GM12878 (cell line): ENCODE data around the gene FUT8. TPM values are rescaled to one million over a fixed set of nuclear protein-coding genes. Genes with fewer than 3 reads are reported as not detected.

ENCODE experiments used
- ATAC-seq: fragments of 200-7000 bp; cut with Tn5 transposase; 3 replicates; pipeline ENCODE4 v1.9.1; 2020; ENCODE audit warnings: mild to moderate bottlenecking, moderate library complexity
- BruUV-seq: library from RNA; stranded (reverse); fragments of 400-500 nt; replicated peaks from 2 replicates; lab custom pipeline; 2021; lab: Mats Ljungman, UMichigan
- CTCF ChIA-PET: fragments of 300-600 bp; sonication (Branson Sonifier 250); formaldehyde crosslinking; extraction: SDS; loops from one replicate; lab custom pipeline; 2021; ENCODE audit warnings: inconsistent platforms; lab: Yijun Ruan, JAX
- POLR2A ChIA-PET: fragments of 350-600 bp; formaldehyde crosslinking; extraction: SDS; loops from one replicate; lab custom pipeline; 2021; ENCODE audit warnings: inconsistent platforms; lab: Charles Lee
- RAD21 ChIA-PET: fragments of 300-600 bp; sonication (Branson Sonifier 250); formaldehyde crosslinking; loops from one replicate; lab custom pipeline; 2023; ENCODE audit warnings: antibody characterized with exemption; ENCODE audit not compliant: unreplicated experiment; lab: Charles Lee
- SMC1A ChIA-PET: fragments of 300-600 bp; sonication (Branson Sonifier 250); formaldehyde crosslinking; loops from one replicate; lab custom pipeline; 2023; ENCODE audit not compliant: unreplicated experiment, uncharacterized antibody; lab: Charles Lee
- DNase-seq: peaks from one replicate; pipeline ENCODE4 v3.0.0-alpha.2; 2011; ENCODE audit warnings: low read depth, low spot score
- FAIRE-seq: peaks from 3 replicates; lab custom pipeline; 2011; peaks lifted over from hg19 to GRCh38; lab: Jason Lieb, UNC
- H2AFZ ChIP-seq: 2 replicates; pipeline ENCODE4 v1.6.0; 2011; ENCODE audit warnings: low read depth, low read length, control low read depth; ENCODE audit not compliant: control insufficient read depth
- H3K27ac ChIP-seq: 2 replicates; pipeline ENCODE4 v1.5.1; 2011; ENCODE audit warnings: control low read depth; ENCODE audit not compliant: control insufficient read depth, insufficient read depth
- H3K27me3 ChIP-seq, 2 experiments: replicated peaks in 1 of 2; 2 replicates each; pipeline versions ENCODE4 v1.6.0 to v1.6.1; 2011; ENCODE audit warnings: low read length in 1 of 2; ENCODE audit not compliant: control insufficient read depth in 2 of 2, insufficient read depth in 2 of 2
- H3K36me3 ChIP-seq, 2 experiments: 2 replicates each; pipeline ENCODE4 v1.5.1; 2011; ENCODE audit warnings: low read length in 1 of 2; ENCODE audit not compliant: control insufficient read depth in 2 of 2, insufficient read depth in 2 of 2
- H3K4me1 ChIP-seq: 2 replicates; pipeline ENCODE4 v1.6.1; 2011; ENCODE audit warnings: mild to moderate bottlenecking, low read length, moderate library complexity, mixed read lengths; ENCODE audit not compliant: control insufficient read depth, insufficient read depth
- H3K4me2 ChIP-seq: 2 replicates; pipeline ENCODE4 v1.6.0; 2011; ENCODE audit warnings: control low read depth; ENCODE audit not compliant: control insufficient read depth, insufficient read depth
- H3K4me3 ChIP-seq: fragments of 200-600 bp; sonication (generic); 2 replicates; pipeline ENCODE4 v1.5.1; 2016
- H3K79me2 ChIP-seq: 2 replicates; pipeline ENCODE4 v1.6.0; 2011; ENCODE audit warnings: low read length; ENCODE audit not compliant: control insufficient read depth, insufficient read depth
- H3K9ac ChIP-seq: 2 replicates; pipeline ENCODE4 v1.8.0; 2011; ENCODE audit warnings: low read length, control low read depth, mixed read lengths; ENCODE audit not compliant: control insufficient read depth, insufficient read depth
- H3K9me3 ChIP-seq: replicated peaks from 3 replicates; pipeline ENCODE4 v1.5.1; 2011; ENCODE audit warnings: mild to moderate bottlenecking, low read length; ENCODE audit not compliant: control insufficient read depth, insufficient read depth
- H4K20me1 ChIP-seq: 2 replicates; pipeline ENCODE4 v1.6.0; 2011; ENCODE audit not compliant: control insufficient read depth, insufficient read depth
- ATF2 ChIP-seq: IDR thresholded peaks from 2 replicates; pipeline ENCODE4 v1.6.1; 2012; ENCODE audit warnings: low read length, inconsistent platforms
- BCLAF1 ChIP-seq: fragments of 450-650 bp; IDR thresholded peaks from 2 replicates; pipeline ENCODE4 v1.6.1; 2017; ENCODE audit warnings: antibody characterized with exemption, mild to moderate bottlenecking, moderate library complexity
- CBX3 ChIP-seq: fragments of 200-600 bp; sonication (generic); IDR thresholded peaks from 2 replicates; pipeline ENCODE4 v1.6.1; 2016; ENCODE audit warnings: low read depth, borderline replicate concordance
- CBX5 ChIP-seq: sonication (generic); IDR thresholded peaks from 2 replicates; pipeline ENCODE4 v1.6.1; 2016; ENCODE audit warnings: low read depth, moderate library complexity, mild to moderate bottlenecking, inconsistent platforms
- CHD4 ChIP-seq: fragments of 200-600 bp; sonication (generic); IDR thresholded peaks from 2 replicates; pipeline ENCODE4 v1.6.1; 2016; ENCODE audit warnings: mild to moderate bottlenecking
- MEF2B ChIP-seq: fragments of 450-650 bp; IDR thresholded peaks from 2 replicates; pipeline ENCODE4 v1.6.1; 2018; ENCODE audit warnings: mild to moderate bottlenecking, moderate library complexity; ENCODE audit not compliant: partially characterized antibody, poor library complexity, severe bottlenecking
- MTA2 ChIP-seq: fragments of 450-650 bp; IDR thresholded peaks from 2 replicates; pipeline ENCODE4 v1.6.1; 2016; ENCODE audit warnings: low read depth, mild to moderate bottlenecking, moderate library complexity
- MXI1 ChIP-seq: fragments of 150-350 bp; IDR thresholded peaks from 2 replicates; pipeline ENCODE4 v1.6.1; 2011; ENCODE audit warnings: low read depth, mild to moderate bottlenecking, inconsistent platforms, low read length, improper control_type of control experiment
- RBBP5 ChIP-seq: fragments of 200-600 bp; sonication (generic); conservative IDR thresholded peaks from 2 replicates; pipeline ENCODE4 v1.6.1; 2016
- RELA ChIP-seq: fragments of 450-650 bp; IDR thresholded peaks from 2 replicates; pipeline ENCODE4 v1.8.0; 2014; ENCODE audit warnings: borderline replicate concordance; ENCODE audit not compliant: partially characterized antibody
- RUNX3 ChIP-seq: IDR thresholded peaks from 2 replicates; pipeline ENCODE4 v1.6.1; 2012; ENCODE audit warnings: low read length, inconsistent platforms
- SIN3A ChIP-seq: IDR thresholded peaks from 2 replicates; pipeline ENCODE4 v1.6.1; 2012; ENCODE audit warnings: low read depth, low read length, improper control_type of control experiment
- SIX5 ChIP-seq: IDR thresholded peaks from 2 replicates; pipeline ENCODE4 v1.6.1; 2011; ENCODE audit warnings: mild to moderate bottlenecking, low read depth, low read length, moderate library complexity; ENCODE audit not compliant: severe bottlenecking
- STAT1 ChIP-seq: fragments of 450-650 bp; conservative IDR thresholded peaks from 2 replicates; pipeline ENCODE4 v1.6.1; 2014; ENCODE audit warnings: antibody characterized with exemption, mild to moderate bottlenecking
- SUPT20H ChIP-seq: IDR thresholded peaks from 2 replicates; pipeline ENCODE4 v1.6.1; 2011; ENCODE audit warnings: low read depth, mild to moderate bottlenecking, low read length, moderate library complexity, borderline replicate concordance; ENCODE audit not compliant: control insufficient read depth
- WGBS: methylation state at CpG from one replicate; pipeline ENCODE4 v1.1.6; 2016; ENCODE audit warnings: low lambda C conversion rate; ENCODE audit not compliant: insufficient replicate concordance, insufficient coverage; ENCODE audit errors: missing lambda C conversion rate; 5-methylcytosine and 5-hydroxymethylcytosine counted together
- in situ Hi-C: fragments of 300-500 bp; cut with MboI; formaldehyde crosslinking; loops from 9 replicates; pipeline ENCODE4 v1.14.3; 2018; ENCODE audit warnings: mixed read lengths
- intact Hi-C: fragments of 100-400 bp; cut with micrococcal nuclease; formaldehyde crosslinking; loops from one replicate; pipeline ENCODE4 v1.14.2; 2022; ENCODE audit not compliant: unreplicated experiment
- polyA plus RNA-seq, 11 experiments: library from polyadenylated mRNA; depleted of rRNA in 4 of 11; unstranded in 6 of 11; stranded (reverse) in 5 of 11; fragments of >200 nt; fragmentation: Nextera tagmentation in 4 of 11; fragmentation: Illumina TruSeq in 1 of 11; extraction: Ambion mirVana in 4 of 11; extraction: Trizol in 1 of 11; gene quantifications; 1 replicate in 1 of 11; 2 replicates in 10 of 11; pipeline versions ENCODE4 v1.2.1 to v1.2.3, GENCODE V29; 2011 to 2016; ENCODE audit warnings: inconsistent platforms in 2 of 11, missing spikeins in 2 of 11, low read depth in 1 of 11
- total RNA-seq, 4 experiments: library from RNA; depleted of rRNA in 3 of 4; stranded (reverse); fragments of >200 nt in 3 of 4; fragmentation: Illumina TruSeq in 1 of 4; extraction: Trizol in 1 of 4; gene quantifications; 2 replicates each; pipeline versions ENCODE4 v1.2.1 to v1.2.3, GENCODE V29; 2013 to 2021
- TF ChIP-seq, protein P1 (sequence below): IDR thresholded peaks from 2 replicates; pipeline ENCODE4 v1.6.1; 2012; ENCODE audit warnings: low read depth, low read length, improper control_type of control experiment

The FUT8 gene
- total and polyA plus RNA-seq, 10 of the 15 experiments (the other 5 are each of a cell fraction or from before 2014, with no cell fraction given): 21.3 to 106 (median 66.3) TPM

- no peaks in the 10 kb centered on the region for H3K9me3 ChIP-seq
- in situ Hi-C loops (no loop called here), intact Hi-C loops (loop anchor here (10.0 kb wide), 1 partner anchor 324 kb away; the partner anchor contains the start of gene FUT8)
- H3K9ac ChIP-seq: no peak overlapping the region
- ChIA-PET POLR2A (no interaction called here), CTCF (no interaction called here), RAD21 (no interaction called here), SMC1A (no interaction called here)
- BruUV-seq: no TSS peak
- no peak overlapping the region for H3K4me3 ChIP-seq
- DNase-seq (no peak), FAIRE-seq (no peak), ATAC-seq (no peak)
- 85% methylated on average over 4 of the region's 4 CpGs for WGBS
- H3K4me1 ChIP-seq: no peaks in the 10 kb centered on the region
- H3K36me3 ChIP-seq: peaks cover under 1 to 17% of the 10 kb centered on the region in 2 experiments; a peak in 2 of 4 replicates
- H2AFZ ChIP-seq: no peak overlapping the region
- no peaks in the 10 kb centered on the region for H3K79me2 ChIP-seq
- H3K27me3 ChIP-seq: no peaks in the 10 kb centered on the region
- no peak overlapping the region for H3K27ac ChIP-seq
- H3K4me2 ChIP-seq: no peak overlapping the region
- no peaks in the 10 kb centered on the region for H4K20me1 ChIP-seq
- TF ChIP-seq RELA (no peak), SIX5 (no peak), SUPT20H (no peak), RUNX3 (no peak), CBX3 (no peak), CHD4 (no peak), BCLAF1 (no peak), MXI1 (no peak), MTA2 (no peak), SIN3A (no peak), CBX5 (no peak), ATF2 (no peak), RBBP5 (no peak), MEF2B (no peak), STAT1 (no peak)
- TF ChIP-seq, protein P1, sequence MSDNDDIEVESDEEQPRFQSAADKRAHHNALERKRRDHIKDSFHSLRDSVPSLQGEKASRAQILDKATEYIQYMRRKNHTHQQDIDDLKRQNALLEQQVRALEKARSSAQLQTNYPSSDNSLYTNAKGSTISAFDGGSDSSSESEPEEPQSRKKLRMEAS: no peak
Measured at GRCh38 chr14:65738339-65738738, 325.8 kb downstream of the FUT8 start.
